ENCODE measurements around the gene PER1. TPM values are rescaled to one million over a fixed set of nuclear protein-coding genes. Genes with fewer than 3 reads are reported as not detected.
A peak's percentile ranks its signal among the peaks of the same experiment; 100 is the strongest.

Gene PER1
- total and polyA plus RNA-seq, 2 of the 8 experiments (the other 6 are each of a cell fraction or from before 2014, with no cell fraction given), result 9.6 to 38.0 TPM

- TF ChIP-seq ATF2 (IDR thresholded peaks at IDR 0.05; ENCODE audit: low read length), result no peak
- TF ChIP-seq E2F6 (IDR thresholded peaks at IDR 0.05), result peak; percentile 55; the same call in 1 of the 2 replicates
- TF ChIP-seq PHF8 (conservative IDR thresholded peaks at IDR 0.05; ENCODE audit: low read depth, low read length), result no peak
- TF ChIP-seq NRF1 (IDR thresholded peaks at IDR 0.05; ENCODE audit: low read depth, low read length), result no peak
- TF ChIP-seq TEAD4 (IDR thresholded peaks at IDR 0.05; ENCODE audit: low read depth, low read length), result no peak
Measured at GRCh38 chr17:8122924-8123694, 29.1 kb downstream of the PER1 start (continued).

Measured in H1 (cell line).